ENCODE data around the gene ALKAL2. TPM values are rescaled to one million over a fixed set of nuclear protein-coding genes. Genes with fewer than 3 reads are reported as not detected.

Gene ALKAL2
- total RNA-seq, 1 experiment from 2014 or later, result not detected

- H3K27me3 ChIP-seq (ENCODE audit: insufficient read depth, low read length), result no peaks in the 10 kb centered on the region
- no peaks in the 10 kb centered on the region for H3K79me2 ChIP-seq (ENCODE audit: insufficient read depth, low read length)
- peaks cover 0 to 10% of the 10 kb centered on the region in 2 experiments; a peak in 2 of 4 replicates for H3K9me3 ChIP-seq (ENCODE audit: control insufficient read depth in 1 of 2, insufficient read depth in 1 of 2, low read depth in 1 of 2, low read length in 2 of 2)
- H3K4me2 ChIP-seq (ENCODE audit: low read length), result no peak overlapping the region
- no peaks in the 10 kb centered on the region for H3K4me1 ChIP-seq (ENCODE audit: control insufficient read depth in 1 of 2, insufficient read depth in 2 of 2, low read length in 2 of 2)
- H3K9me2 ChIP-seq (ENCODE audit: insufficient read depth), result no peaks in the 10 kb centered on the region
- ATAC-seq (no peak), DNase-seq (ENCODE audit: low read depth, low spot score) (no peak)
- intact Hi-C loops (cut with micrococcal nuclease), result no loop called here
- H3K9ac ChIP-seq (ENCODE audit: low read length), result no peak overlapping the region
- POLR2A ChIA-PET, result no interaction called here
- H3K4me3 ChIP-seq (replicated peaks in 1 of 2; ENCODE audit: low read depth in 1 of 2, low read length in 2 of 2), result no peak overlapping the region
- CTCF ChIA-PET, result no interaction called here
- TF ChIP-seq SP1 (IDR thresholded peaks at IDR 0.05; ENCODE audit: low read depth) (no peak), POLR2A (IDR thresholded peaks at IDR 0.05; ENCODE audit: borderline replicate concordance, extremely low read depth, insufficient read depth, insufficient read length) (no peak), CEBPB (IDR thresholded peaks at IDR 0.05; ENCODE audit: low read depth) (no peak), RAD21 (IDR thresholded peaks at IDR 0.05; ENCODE audit: low read depth) (no peak), POLR2AphosphoS5 (IDR thresholded peaks at IDR 0.05; ENCODE audit: low read depth, low read length) (no peak), ZFX (IDR thresholded peaks at IDR 0.05) (no peak), YY1 (IDR thresholded peaks at IDR 0.05; ENCODE audit: extremely low read depth, insufficient replicate concordance, low read depth, low read length) (no peak), TCF7L2 (IDR thresholded peaks at IDR 0.05; ENCODE audit: borderline replicate concordance, extremely low read depth, insufficient read depth, insufficient read length) (no peak), CBX3 (IDR thresholded peaks at IDR 0.05; ENCODE audit: low read depth) (no peak), FOSL1 (IDR thresholded peaks at IDR 0.05; ENCODE audit: low read depth) (no peak), JUND (IDR thresholded peaks at IDR 0.05) (no peak)
- TF ChIP-seq, protein P1, sequence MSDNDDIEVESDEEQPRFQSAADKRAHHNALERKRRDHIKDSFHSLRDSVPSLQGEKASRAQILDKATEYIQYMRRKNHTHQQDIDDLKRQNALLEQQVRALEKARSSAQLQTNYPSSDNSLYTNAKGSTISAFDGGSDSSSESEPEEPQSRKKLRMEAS (IDR thresholded peaks at IDR 0.05), result no peak
- TF ChIP-seq, protein P2, sequence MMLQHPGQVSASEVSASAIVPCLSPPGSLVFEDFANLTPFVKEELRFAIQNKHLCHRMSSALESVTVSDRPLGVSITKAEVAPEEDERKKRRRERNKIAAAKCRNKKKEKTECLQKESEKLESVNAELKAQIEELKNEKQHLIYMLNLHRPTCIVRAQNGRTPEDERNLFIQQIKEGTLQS (IDR thresholded peaks at IDR 0.05), result no peak
- TF ChIP-seq, protein P3, sequence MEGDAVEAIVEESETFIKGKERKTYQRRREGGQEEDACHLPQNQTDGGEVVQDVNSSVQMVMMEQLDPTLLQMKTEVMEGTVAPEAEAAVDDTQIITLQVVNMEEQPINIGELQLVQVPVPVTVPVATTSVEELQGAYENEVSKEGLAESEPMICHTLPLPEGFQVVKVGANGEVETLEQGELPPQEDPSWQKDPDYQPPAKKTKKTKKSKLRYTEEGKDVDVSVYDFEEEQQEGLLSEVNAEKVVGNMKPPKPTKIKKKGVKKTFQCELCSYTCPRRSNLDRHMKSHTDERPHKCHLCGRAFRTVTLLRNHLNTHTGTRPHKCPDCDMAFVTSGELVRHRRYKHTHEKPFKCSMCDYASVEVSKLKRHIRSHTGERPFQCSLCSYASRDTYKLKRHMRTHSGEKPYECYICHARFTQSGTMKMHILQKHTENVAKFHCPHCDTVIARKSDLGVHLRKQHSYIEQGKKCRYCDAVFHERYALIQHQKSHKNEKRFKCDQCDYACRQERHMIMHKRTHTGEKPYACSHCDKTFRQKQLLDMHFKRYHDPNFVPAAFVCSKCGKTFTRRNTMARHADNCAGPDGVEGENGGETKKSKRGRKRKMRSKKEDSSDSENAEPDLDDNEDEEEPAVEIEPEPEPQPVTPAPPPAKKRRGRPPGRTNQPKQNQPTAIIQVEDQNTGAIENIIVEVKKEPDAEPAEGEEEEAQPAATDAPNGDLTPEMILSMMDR (IDR thresholded peaks at IDR 0.05 in 2 of 3, conservative IDR thresholded peaks at IDR 0.05 in 1 of 3; ENCODE audit: borderline replicate concordance in 1 of 3, insufficient read depth in 1 of 3, low read depth in 2 of 3, low read length in 2 of 3), result no peak
- RAD21 ChIA-PET (ENCODE audit: low non-redundant PET in 1 of 2, low total read pairs in 2 of 2, uncharacterized antibody in 2 of 2, unreplicated experiment in 2 of 2), result no interaction called here
- H3K36me3 ChIP-seq (ENCODE audit: control insufficient read depth in 1 of 2, insufficient read depth in 2 of 2, low read length in 2 of 2), result no peaks in the 10 kb centered on the region
- BruUV-seq (replicated peaks), result no TSS peak
- no peak overlapping the region for H3K27ac ChIP-seq (ENCODE audit: low read depth, low read length)
- H2AFZ ChIP-seq (ENCODE audit: low read depth, low read length, poor library complexity, severe bottlenecking), result no peak overlapping the region
- H4K20me1 ChIP-seq (ENCODE audit: insufficient read depth), result no peaks in the 10 kb centered on the region
These were observed 34.7 kb downstream of the ALKAL2 start for GRCh38 chr2:253202-253638.

Measured in HCT116 (cell line).